HCT116 (cell line): ENCODE results near the gene MEAK7. TPM values are rescaled to one million over a fixed set of nuclear protein-coding genes. Genes with fewer than 3 reads are reported as not detected.

Experiments used
- ATAC-seq: fragments of 200-7000 bp; cut with Tn5 transposase; 2 replicates; pipeline ENCODE4 v1.9.1; 2020; ENCODE audit warnings: mild to moderate bottlenecking, moderate library complexity
- BruUV-seq: library from RNA; stranded (reverse); fragments of 400-500 nt; replicated peaks from 2 replicates; lab custom pipeline; 2021; lab: Mats Ljungman, UMichigan
- CTCF ChIA-PET: fragments of 300-600 bp; sonication (Branson Sonifier 250); formaldehyde crosslinking; loops from one replicate; lab custom pipeline; 2021; ENCODE audit warnings: antibody characterized with exemption; lab: Charles Lee
- POLR2A ChIA-PET: fragments of 300-600, 350-600 bp; sonication (Branson Sonifier 250); formaldehyde crosslinking; loops from one replicate; lab custom pipeline; 2021; ENCODE audit warnings: antibody characterized with exemption; lab: Charles Lee
- RAD21 ChIA-PET, 2 experiments: fragments of 300-600 bp; sonication (Branson Sonifier 250); formaldehyde crosslinking; loops; one replicate each; lab custom pipeline; 2023; ENCODE audit warnings: low total read pairs in 2 of 2; ENCODE audit not compliant: uncharacterized antibody in 2 of 2, unreplicated experiment in 2 of 2, low non-redundant PET in 1 of 2; lab: Charles Lee
- DNase-seq: peaks from one replicate; pipeline ENCODE4 v3.0.0-alpha.2; 2010; ENCODE audit warnings: low read depth, low spot score
- H2AFZ ChIP-seq: fragments of 200-600 bp; shearing (Covaris generic), sonication (generic); 2 replicates; pipeline ENCODE4 v1.6.1; 2017; ENCODE audit warnings: low read depth, mixed run types, mixed read lengths, antibody characterized with exemption, low read length; ENCODE audit not compliant: poor library complexity, severe bottlenecking
- H3K27ac ChIP-seq: 2 replicates; pipeline ENCODE4 v1.5.1; 2012; ENCODE audit warnings: low read depth, low read length
- H3K27me3 ChIP-seq: fragments of 200-600 bp; sonication (generic); 2 replicates; pipeline ENCODE4 v1.6.1; 2016; ENCODE audit warnings: mixed run types, low read length, mixed read lengths; ENCODE audit not compliant: insufficient read depth
- H3K36me3 ChIP-seq, 2 experiments: fragments of 200-500 bp in 1 of 2; fragments of 200-600 bp in 1 of 2; sonication (Bioruptor generic) in 1 of 2; sonication (generic) in 1 of 2; 2 replicates each; pipeline versions ENCODE4 v1.5.1 to v1.6.1; 2014 to 2016; ENCODE audit warnings: low read length in 2 of 2, inconsistent platforms in 1 of 2, mixed read lengths in 1 of 2, mixed run types in 1 of 2; ENCODE audit not compliant: insufficient read depth in 2 of 2, control insufficient read depth in 1 of 2
- H3K4me1 ChIP-seq, 2 experiments: fragments of 200-600 bp in 1 of 2; sonication (generic) in 1 of 2; 2 replicates each; pipeline versions ENCODE4 v1.5.1 to v1.6.1; 2012 to 2017; ENCODE audit warnings: low read length in 2 of 2, inconsistent platforms in 1 of 2, mild to moderate bottlenecking in 1 of 2, mixed read lengths in 1 of 2, mixed run types in 1 of 2, moderate library complexity in 1 of 2; ENCODE audit not compliant: insufficient read depth in 2 of 2, control insufficient read depth in 1 of 2
- H3K4me2 ChIP-seq: fragments of 200-600 bp; sonication (generic); 2 replicates; pipeline ENCODE4 v1.6.1; 2017; ENCODE audit warnings: mixed run types, low read length, mixed read lengths
- H3K4me3 ChIP-seq, 2 experiments: fragments of 200-600 bp in 1 of 2; sonication (generic) in 1 of 2; replicated peaks in 1 of 2; 2 replicates each; pipeline ENCODE4 v1.5.1; 2011 to 2016; ENCODE audit warnings: low read length in 2 of 2, control low read depth in 1 of 2, low read depth in 1 of 2, mild to moderate bottlenecking in 1 of 2, mixed read lengths in 1 of 2, mixed run types in 1 of 2
- H3K79me2 ChIP-seq: fragments of 200-600 bp; sonication (generic); 2 replicates; pipeline ENCODE4 v1.6.1; 2017; ENCODE audit warnings: mild to moderate bottlenecking, mixed run types, low read length, moderate library complexity, mixed read lengths; ENCODE audit not compliant: insufficient read depth
- H3K9ac ChIP-seq: fragments of 200-600 bp; sonication (generic); 2 replicates; pipeline ENCODE4 v1.6.1; 2016; ENCODE audit warnings: low read length, mixed read lengths
- H3K9me2 ChIP-seq: fragments of 200-600 bp; sonication (generic), shearing (Covaris generic); 2 replicates; pipeline ENCODE4 v1.6.1; 2017; ENCODE audit warnings: mixed run types, mild to moderate bottlenecking, moderate library complexity; ENCODE audit not compliant: insufficient read depth
- H3K9me3 ChIP-seq, 2 experiments: fragments of 200-500 bp in 1 of 2; fragments of 200-600 bp in 1 of 2; sonication (Bioruptor generic) in 1 of 2; sonication (generic) in 1 of 2; 2 replicates each; pipeline ENCODE4 v1.6.1; 2014 to 2017; ENCODE audit warnings: low read length in 2 of 2, mixed read lengths in 2 of 2, inconsistent platforms in 1 of 2, low read depth in 1 of 2, mild to moderate bottlenecking in 1 of 2, mixed run types in 1 of 2, moderate library complexity in 1 of 2; ENCODE audit not compliant: control insufficient read depth in 1 of 2, insufficient read depth in 1 of 2
- H4K20me1 ChIP-seq: fragments of 200-600 bp; sonication (generic), shearing (Covaris generic); 2 replicates; pipeline ENCODE4 v1.6.1; 2017; ENCODE audit warnings: mixed run types, mild to moderate bottlenecking, moderate library complexity; ENCODE audit not compliant: insufficient read depth
- CBX3 ChIP-seq: IDR thresholded peaks from 2 replicates; pipeline ENCODE4 v1.6.1; 2012; ENCODE audit warnings: low read depth
- EZH2 ChIP-seq: fragments of 200-600 bp; sonication (generic); IDR thresholded peaks from 2 replicates; pipeline ENCODE4 v1.6.1; 2017; ENCODE audit warnings: antibody characterized with exemption, mixed run types
- JUND ChIP-seq: IDR thresholded peaks from 2 replicates; pipeline ENCODE4 v1.6.1; 2012
- POLR2A ChIP-seq: IDR thresholded peaks from 2 replicates; pipeline ENCODE4 v1.7.0; 2011; ENCODE audit warnings: borderline replicate concordance; ENCODE audit not compliant: insufficient read depth, insufficient read length; ENCODE audit errors: extremely low read depth
- RAD21 ChIP-seq: IDR thresholded peaks from 2 replicates; pipeline ENCODE4 v1.6.1; 2012; ENCODE audit warnings: low read depth, mild to moderate bottlenecking
- SP1 ChIP-seq: IDR thresholded peaks from 2 replicates; pipeline ENCODE4 v1.6.1; 2012; ENCODE audit warnings: low read depth
- SRF ChIP-seq: IDR thresholded peaks from 2 replicates; pipeline ENCODE4 v1.6.1; 2012; ENCODE audit warnings: low read depth
- YY1 ChIP-seq: IDR thresholded peaks from 2 replicates; pipeline ENCODE4 v1.6.1; 2011; ENCODE audit warnings: low read length, low read depth, moderate library complexity, mild to moderate bottlenecking; ENCODE audit not compliant: insufficient replicate concordance; ENCODE audit errors: extremely low read depth
- intact Hi-C: fragments of 100-400 bp; cut with micrococcal nuclease; formaldehyde crosslinking; loops from 2 replicates; pipeline ENCODE4 v1.10.0; 2022
- total RNA-seq: library from RNA; stranded (reverse); gene quantifications from one replicate; pipeline ENCODE4 v1.2.1, GENCODE V29; 2021; ENCODE audit not compliant: unreplicated experiment
- TF ChIP-seq, protein P1 (sequence below), 3 experiments: fragments of 200-600 bp in 1 of 3; sonication (generic) in 1 of 3; IDR thresholded peaks in 2 of 3; conservative IDR thresholded peaks in 1 of 3; 2 replicates each; pipeline ENCODE4 v1.5.1; 2012 to 2017; ENCODE audit warnings: low read depth in 2 of 3, low read length in 2 of 3, antibody characterized with exemption in 1 of 3, borderline replicate concordance in 1 of 3, control low read depth in 1 of 3, mild to moderate bottlenecking in 1 of 3, mixed read lengths in 1 of 3, mixed run types in 1 of 3, moderate library complexity in 1 of 3; ENCODE audit not compliant: insufficient read depth in 1 of 3
- TF ChIP-seq, protein P2 (sequence below): IDR thresholded peaks from 2 replicates; pipeline ENCODE4 v1.6.1; 2012
- TF ChIP-seq, protein P3 (sequence below): IDR thresholded peaks from 2 replicates; pipeline ENCODE4 v1.6.1; 2011; ENCODE audit warnings: mild to moderate bottlenecking, low read length, moderate library complexity; ENCODE audit not compliant: insufficient replicate concordance; ENCODE audit errors: extremely low read depth

Gene MEAK7
- total RNA-seq, 1 experiment from 2014 or later = 32.2 TPM

DNA sequence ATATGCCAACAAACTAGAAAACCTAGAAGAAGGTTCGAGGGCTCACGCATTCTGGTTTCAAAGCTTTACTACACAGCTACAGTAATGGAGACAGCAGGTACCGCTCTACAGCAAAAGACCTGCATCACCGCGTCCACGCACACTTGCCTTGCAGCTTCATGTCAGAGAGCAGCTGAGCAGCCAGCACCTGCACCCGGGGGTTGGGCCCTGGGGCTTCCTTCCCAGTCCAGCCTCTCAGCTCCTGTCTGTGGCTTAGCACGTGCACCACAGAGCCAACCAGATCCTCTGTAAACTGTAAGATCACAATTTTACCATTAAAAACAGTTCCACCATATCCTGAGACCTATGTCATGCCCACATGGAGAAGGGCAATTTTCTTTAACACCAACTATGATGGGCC lies 15.3 kb downstream of the MEAK7 start:
- no peak overlapping the region for H3K4me2 ChIP-seq
- ChIA-PET CTCF (no interaction called here), POLR2A (no interaction called here), RAD21 (no interaction called here)
- intact Hi-C loops = loop anchor here (10.0 kb wide), 1 partner anchor 304 kb away; the partner anchor contains the start of gene TAF1C
- no TSS peak for BruUV-seq
- H3K4me1 ChIP-seq = no peaks in the 10 kb centered on the region
- H3K79me2 ChIP-seq = no peaks in the 10 kb centered on the region
- ATAC-seq = no peak
- no peak for DNase-seq
- TF ChIP-seq SP1 (no peak), CBX3 (no peak), YY1 (no peak), RAD21 (no peak), JUND (no peak), SRF (no peak), EZH2 (no peak), POLR2A (no peak)
- TF ChIP-seq, protein P1, sequence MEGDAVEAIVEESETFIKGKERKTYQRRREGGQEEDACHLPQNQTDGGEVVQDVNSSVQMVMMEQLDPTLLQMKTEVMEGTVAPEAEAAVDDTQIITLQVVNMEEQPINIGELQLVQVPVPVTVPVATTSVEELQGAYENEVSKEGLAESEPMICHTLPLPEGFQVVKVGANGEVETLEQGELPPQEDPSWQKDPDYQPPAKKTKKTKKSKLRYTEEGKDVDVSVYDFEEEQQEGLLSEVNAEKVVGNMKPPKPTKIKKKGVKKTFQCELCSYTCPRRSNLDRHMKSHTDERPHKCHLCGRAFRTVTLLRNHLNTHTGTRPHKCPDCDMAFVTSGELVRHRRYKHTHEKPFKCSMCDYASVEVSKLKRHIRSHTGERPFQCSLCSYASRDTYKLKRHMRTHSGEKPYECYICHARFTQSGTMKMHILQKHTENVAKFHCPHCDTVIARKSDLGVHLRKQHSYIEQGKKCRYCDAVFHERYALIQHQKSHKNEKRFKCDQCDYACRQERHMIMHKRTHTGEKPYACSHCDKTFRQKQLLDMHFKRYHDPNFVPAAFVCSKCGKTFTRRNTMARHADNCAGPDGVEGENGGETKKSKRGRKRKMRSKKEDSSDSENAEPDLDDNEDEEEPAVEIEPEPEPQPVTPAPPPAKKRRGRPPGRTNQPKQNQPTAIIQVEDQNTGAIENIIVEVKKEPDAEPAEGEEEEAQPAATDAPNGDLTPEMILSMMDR (IDR thresholded peaks at IDR 0.05 in 2 of 3, conservative IDR thresholded peaks at IDR 0.05 in 1 of 3; ENCODE audit: borderline replicate concordance in 1 of 3, insufficient read depth in 1 of 3, low read depth in 2 of 3, low read length in 2 of 3) = no peak
- TF ChIP-seq, protein P2, sequence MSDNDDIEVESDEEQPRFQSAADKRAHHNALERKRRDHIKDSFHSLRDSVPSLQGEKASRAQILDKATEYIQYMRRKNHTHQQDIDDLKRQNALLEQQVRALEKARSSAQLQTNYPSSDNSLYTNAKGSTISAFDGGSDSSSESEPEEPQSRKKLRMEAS = no peak
- TF ChIP-seq, protein P3, sequence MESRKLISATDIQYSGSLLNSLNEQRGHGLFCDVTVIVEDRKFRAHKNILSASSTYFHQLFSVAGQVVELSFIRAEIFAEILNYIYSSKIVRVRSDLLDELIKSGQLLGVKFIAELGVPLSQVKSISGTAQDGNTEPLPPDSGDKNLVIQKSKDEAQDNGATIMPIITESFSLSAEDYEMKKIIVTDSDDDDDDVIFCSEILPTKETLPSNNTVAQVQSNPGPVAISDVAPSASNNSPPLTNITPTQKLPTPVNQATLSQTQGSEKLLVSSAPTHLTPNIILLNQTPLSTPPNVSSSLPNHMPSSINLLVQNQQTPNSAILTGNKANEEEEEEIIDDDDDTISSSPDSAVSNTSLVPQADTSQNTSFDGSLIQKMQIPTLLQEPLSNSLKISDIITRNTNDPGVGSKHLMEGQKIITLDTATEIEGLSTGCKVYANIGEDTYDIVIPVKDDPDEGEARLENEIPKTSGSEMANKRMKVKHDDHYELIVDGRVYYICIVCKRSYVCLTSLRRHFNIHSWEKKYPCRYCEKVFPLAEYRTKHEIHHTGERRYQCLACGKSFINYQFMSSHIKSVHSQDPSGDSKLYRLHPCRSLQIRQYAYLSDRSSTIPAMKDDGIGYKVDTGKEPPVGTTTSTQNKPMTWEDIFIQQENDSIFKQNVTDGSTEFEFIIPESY = no peak
- H3K9ac ChIP-seq = no peak overlapping the region
- no peak overlapping the region for H3K4me3 ChIP-seq
- no peaks in the 10 kb centered on the region for H3K27me3 ChIP-seq
- H3K9me3 ChIP-seq = no peaks in the 10 kb centered on the region
- no peak overlapping the region for H3K27ac ChIP-seq
- H4K20me1 ChIP-seq = no peaks in the 10 kb centered on the region
- H3K9me2 ChIP-seq = no peaks in the 10 kb centered on the region
- no peak overlapping the region for H2AFZ ChIP-seq
- peaks cover 41 to 63% of the 10 kb centered on the region in 2 experiments for H3K36me3 ChIP-seq
